CD4-positive, CD25-positive, alpha-beta regulatory T cell (primary cell): ENCODE measurements around the gene PLBD2. TPM values are rescaled to one million over a fixed set of nuclear protein-coding genes. Genes with fewer than 3 reads are reported as not detected.

ENCODE experiments used
- ATAC-seq, 2 donors: fragments of 150-1000 bp; cut with Tn5 transposase; one replicate each; pipeline ENCODE4 v1.10.0; 2021; ENCODE audit warnings: low read depth in 2 of 2, moderate number of reproducible peaks in 2 of 2, moderate library complexity in 1 of 2
- DNase-seq, 3 donors: peaks; one replicate each; pipeline versions ENCODE4 v3.0.0 to v3.0.0-alpha.2; 2012 to 2022; ENCODE audit warnings: mixed read lengths in 1 of 3
- H3K27ac ChIP-seq: one replicate; pipeline ENCODE4 v1.7.0; 2013; ENCODE audit warnings: mild to moderate bottlenecking, low read length; ENCODE audit not compliant: insufficient read depth, poor library complexity, severe bottlenecking
- H3K27me3 ChIP-seq: one replicate; pipeline ENCODE4 v1.7.0; 2013; ENCODE audit warnings: low read length; ENCODE audit not compliant: control insufficient read depth, insufficient read depth
- H3K36me3 ChIP-seq: one replicate; pipeline ENCODE4 v1.7.0; 2013; ENCODE audit warnings: mild to moderate bottlenecking, low read length, moderate library complexity; ENCODE audit not compliant: control insufficient read depth, insufficient read depth
- H3K4me1 ChIP-seq: 2 replicates; pipeline ENCODE4 v1.7.0; 2013; ENCODE audit warnings: mild to moderate bottlenecking, low read length; ENCODE audit not compliant: insufficient read depth, control insufficient read depth, poor library complexity, severe bottlenecking
- H3K4me3 ChIP-seq: one replicate; pipeline ENCODE4 v1.7.0; 2013; ENCODE audit warnings: low read depth, mild to moderate bottlenecking, low read length, moderate library complexity
- H3K9me3 ChIP-seq, 2 experiments: 1 replicate in 1 of 2; 2 replicates in 1 of 2; pipeline ENCODE4 v1.7.0; 2013; ENCODE audit warnings: low read length in 2 of 2, mild to moderate bottlenecking in 1 of 2, moderate library complexity in 1 of 2; ENCODE audit not compliant: control insufficient read depth in 2 of 2
- H3K27ac Mint-ChIP-seq, 3 donors: one replicate each; pipeline ENCODE4 v1.8.0; 2020 to 2022; ENCODE audit warnings: mild to moderate bottlenecking in 3 of 3, mixed read lengths in 3 of 3, moderate library complexity in 2 of 3
- H3K27me3 Mint-ChIP-seq: one replicate; pipeline ENCODE4 v1.8.0; 2022; ENCODE audit warnings: mild to moderate bottlenecking, mixed read lengths
- H3K36me3 Mint-ChIP-seq: one replicate; pipeline ENCODE4 v1.8.0; 2020; ENCODE audit warnings: mixed read lengths
- H3K4me1 Mint-ChIP-seq, 4 donors: one replicate each; pipeline ENCODE4 v1.8.0; 2020 to 2022; ENCODE audit warnings: mixed read lengths in 4 of 4, mild to moderate bottlenecking in 1 of 4
- H3K4me3 Mint-ChIP-seq, 4 donors: one replicate each; pipeline ENCODE4 v1.8.0; 2020 to 2022; ENCODE audit warnings: mild to moderate bottlenecking in 4 of 4, mixed read lengths in 4 of 4, moderate library complexity in 3 of 4
- H3K9me3 Mint-ChIP-seq, 7 donors: one replicate each; pipeline ENCODE4 v1.8.0; 2020 to 2022; ENCODE audit warnings: mixed read lengths in 7 of 7, mild to moderate bottlenecking in 3 of 7, moderate library complexity in 2 of 7
- polyA plus RNA-seq, 4 donors: library from polyadenylated mRNA; unstranded; fragments of 300-500 nt; fragmentation: Illumina TruSeq; gene quantifications; one replicate each; pipeline ENCODE4 v1.2.3, GENCODE V29; 2021
- total RNA-seq: library from RNA; stranded (reverse); gene quantifications from one replicate; pipeline ENCODE4 v1.2.3, GENCODE V29; 2022

PLBD2 gene
- total and polyA plus RNA-seq, 5 donors from 2014 or later: 4.9 to 14.4 (median 6.5) TPM

GRCh38 chr12:113422886-113423669 lies 64.7 kb downstream of the PLBD2 start:
- Mint-ChIP-seq H3K4me1 (peaks cover 0 to 5% (median 0%) of the 10 kb centered on the region in 4 donors), H3K36me3 (no peaks in the 10 kb centered on the region), H3K9me3 (no peaks in the 10 kb centered on the region), H3K4me3 (peak overlapping the region in 1 of 4 donors; percentile 84), H3K27ac (peak overlapping the region in 1 of 3 donors; percentile 88), H3K27me3 (peaks cover 12% of the 10 kb centered on the region)
- Histone ChIP-seq H3K4me1 (no peaks in the 10 kb centered on the region), H3K27ac (no peak overlapping the region), H3K9me3 (no peaks in the 10 kb centered on the region), H3K36me3 (no peaks in the 10 kb centered on the region), H3K4me3 (no peak overlapping the region), H3K27me3 (no peaks in the 10 kb centered on the region)
- no peak for ATAC-seq
- DNase-seq: no peak

DNA sequence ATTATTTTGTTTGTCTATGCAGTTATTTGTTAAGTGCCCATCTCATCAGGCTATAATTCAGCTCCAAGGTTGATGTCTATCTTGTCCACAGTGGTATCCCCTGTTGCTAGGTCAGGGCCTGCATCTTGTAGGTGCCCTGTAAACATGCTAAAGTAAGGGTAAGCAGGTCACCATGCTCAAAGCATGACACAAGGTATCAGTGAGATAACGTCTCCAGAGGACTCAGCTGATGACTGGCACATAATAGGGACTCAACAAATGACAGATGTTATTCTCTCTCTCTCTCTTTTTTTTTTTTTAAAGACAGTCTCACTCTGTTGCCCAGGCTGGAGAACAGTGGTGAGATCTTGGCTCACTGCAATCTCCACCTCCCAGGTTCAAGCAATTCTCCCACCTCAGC lies 66.1 kb downstream of the PLBD2 start:
- Mint-ChIP-seq H3K4me1 (peaks cover 0 to 5% (median 0%) of the 10 kb centered on the region in 4 donors), H3K27me3 (peaks cover 14% of the 10 kb centered on the region), H3K27ac (no peak overlapping the region), H3K9me3 (no peaks in the 10 kb centered on the region), H3K4me3 (no peak overlapping the region), H3K36me3 (no peaks in the 10 kb centered on the region)
- Histone ChIP-seq H3K27ac (no peak overlapping the region), H3K4me3 (no peak overlapping the region), H3K27me3 (no peaks in the 10 kb centered on the region), H3K36me3 (no peaks in the 10 kb centered on the region), H3K4me1 (no peaks in the 10 kb centered on the region), H3K9me3 (no peaks in the 10 kb centered on the region)
- ATAC-seq: no peak
- no peak for DNase-seq

- H3K36me3 Mint-ChIP-seq: no peaks in the 10 kb centered on the region
- no peak overlapping the region for H3K4me3 Mint-ChIP-seq
- Histone ChIP-seq H3K27ac (no peak overlapping the region), H3K4me1 (no peaks in the 10 kb centered on the region), H3K36me3 (no peaks in the 10 kb centered on the region), H3K27me3 (no peaks in the 10 kb centered on the region), H3K9me3 (no peaks in the 10 kb centered on the region), H3K4me3 (no peak overlapping the region)
- ATAC-seq (peak in 1 of 2 donors; percentile 32), DNase-seq (peak; percentile 7 to 51 (median 34))
- no peak overlapping the region for H3K27ac Mint-ChIP-seq
- H3K27me3 Mint-ChIP-seq: peaks cover 14% of the 10 kb centered on the region
- peaks cover 0 to 5% (median 0%) of the 10 kb centered on the region in 4 donors for H3K4me1 Mint-ChIP-seq
- peaks cover 0 to 3% (median 0%) of the 10 kb centered on the region in 7 donors for H3K9me3 Mint-ChIP-seq
These were observed 66.8 kb downstream of the PLBD2 start for GRCh38 chr12:113424915-113425823.

- Mint-ChIP-seq H3K4me3 (no peak overlapping the region), H3K27me3 (peaks cover 15% of the 10 kb centered on the region), H3K36me3 (no peaks in the 10 kb centered on the region), H3K27ac (no peak overlapping the region), H3K9me3 (peaks cover 0 to 7% (median 0%) of the 10 kb centered on the region in 7 donors), H3K4me1 (peaks cover 0 to 5% (median 0%) of the 10 kb centered on the region in 4 donors)
- Histone ChIP-seq H3K9me3 (no peaks in the 10 kb centered on the region), H3K36me3 (no peaks in the 10 kb centered on the region), H3K27me3 (no peaks in the 10 kb centered on the region), H3K4me3 (no peak overlapping the region), H3K27ac (no peak overlapping the region), H3K4me1 (no peaks in the 10 kb centered on the region)
- DNase-seq (no peak), ATAC-seq (no peak)
These were observed 67.6 kb downstream of the PLBD2 start for GRCh38 chr12:113425960-113426453.

DNA sequence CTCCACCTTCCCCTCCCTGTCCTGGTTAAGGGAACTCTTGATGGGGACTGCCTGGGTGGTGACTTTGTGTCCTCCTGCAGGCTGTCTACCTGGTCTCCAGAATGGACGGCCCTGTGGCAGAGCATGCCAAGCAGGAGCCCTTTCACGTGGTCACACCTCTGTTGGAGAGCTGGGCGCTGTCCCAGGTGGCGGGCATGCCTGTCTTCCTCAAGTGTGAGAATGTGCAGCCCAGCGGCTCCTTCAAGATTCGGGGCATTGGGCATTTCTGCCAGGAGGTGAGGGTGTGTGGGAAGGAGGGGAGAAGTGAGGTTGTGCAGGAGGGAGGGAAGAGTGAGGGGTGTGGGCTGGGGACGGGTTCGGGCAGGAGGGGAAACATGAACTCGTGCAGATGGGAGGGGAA lies 69.5 kb downstream of the PLBD2 start:
- Histone ChIP-seq H3K36me3 (no peaks in the 10 kb centered on the region), H3K27ac (no peak overlapping the region), H3K27me3 (no peaks in the 10 kb centered on the region), H3K4me3 (no peak overlapping the region), H3K4me1 (no peaks in the 10 kb centered on the region), H3K9me3 (no peaks in the 10 kb centered on the region)
- DNase-seq: no peak
- peaks cover 0 to 7% (median 0%) of the 10 kb centered on the region in 7 donors for H3K9me3 Mint-ChIP-seq
- no peak for ATAC-seq
- H3K27me3 Mint-ChIP-seq: peaks cover 10% of the 10 kb centered on the region
- H3K27ac Mint-ChIP-seq: no peak overlapping the region
- no peaks in the 10 kb centered on the region for H3K4me1 Mint-ChIP-seq
- no peak overlapping the region for H3K4me3 Mint-ChIP-seq
- no peaks in the 10 kb centered on the region for H3K36me3 Mint-ChIP-seq

- no peak for ATAC-seq
- no peak overlapping the region for H3K4me3 Mint-ChIP-seq
- DNase-seq: no peak
- H3K36me3 ChIP-seq: no peaks in the 10 kb centered on the region
- no peaks in the 10 kb centered on the region for H3K27me3 ChIP-seq
- no peak overlapping the region for H3K27ac ChIP-seq
- no peaks in the 10 kb centered on the region for H3K4me1 ChIP-seq
- H3K36me3 Mint-ChIP-seq: no peaks in the 10 kb centered on the region
- H3K27me3 Mint-ChIP-seq: peaks cover 10% of the 10 kb centered on the region
- H3K4me1 Mint-ChIP-seq: no peaks in the 10 kb centered on the region
- no peak overlapping the region for H3K27ac Mint-ChIP-seq
- no peaks in the 10 kb centered on the region for H3K9me3 ChIP-seq
- peaks cover 0 to 7% (median 0%) of the 10 kb centered on the region in 7 donors for H3K9me3 Mint-ChIP-seq
- H3K4me3 ChIP-seq: no peak overlapping the region
These were observed 70.1 kb downstream of the PLBD2 start for GRCh38 chr12:113428482-113428881.

DNA sequence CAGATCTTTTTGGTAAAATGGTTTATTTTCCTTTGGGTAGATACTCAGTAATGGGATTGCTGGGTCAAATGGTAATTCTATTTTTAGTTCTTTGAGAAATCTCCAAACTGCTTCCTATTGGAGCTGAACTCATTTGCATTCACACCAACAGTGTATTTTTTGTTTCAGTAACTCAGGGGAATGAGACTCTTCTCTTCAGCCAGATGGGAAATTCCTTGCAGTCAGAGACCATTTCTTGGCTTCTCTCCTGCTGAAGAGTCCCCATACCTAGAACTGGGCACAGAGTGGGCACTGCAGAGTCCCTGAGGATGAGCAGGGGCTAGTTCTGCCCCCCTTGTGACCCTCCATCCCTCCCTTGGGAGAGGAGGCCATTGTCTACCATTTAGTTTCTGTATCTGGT lies 74.6 kb downstream of the PLBD2 start:
- DNase-seq (no peak), ATAC-seq (no peak)
- Mint-ChIP-seq H3K9me3 (peaks cover 0 to 7% (median 0%) of the 10 kb centered on the region in 7 donors), H3K27ac (no peak overlapping the region), H3K4me1 (no peaks in the 10 kb centered on the region), H3K36me3 (no peaks in the 10 kb centered on the region), H3K4me3 (no peak overlapping the region), H3K27me3 (peaks cover 8% of the 10 kb centered on the region)
- Histone ChIP-seq H3K4me3 (no peak overlapping the region), H3K36me3 (no peaks in the 10 kb centered on the region), H3K27me3 (no peaks in the 10 kb centered on the region), H3K27ac (no peak overlapping the region), H3K9me3 (no peaks in the 10 kb centered on the region), H3K4me1 (no peaks in the 10 kb centered on the region)
